OCI-LY3 (cell line): ENCODE data around the gene TRIM38.

Experiments used
- H2AFZ ChIP-seq: fragments of 200-600, 300-600 bp; shearing (Covaris generic); 2 replicates; pipeline ENCODE4 v1.6.0; 2014; ENCODE audit warnings: antibody characterized with exemption, low read depth, low read length
- H3K27ac ChIP-seq: fragments of 200-600, 300-600 bp; sonication (generic); 2 replicates; pipeline ENCODE4 v1.5.1; 2014; ENCODE audit warnings: mild to moderate bottlenecking, low read length, moderate library complexity, mixed read lengths
- H3K27me3 ChIP-seq: fragments of 200-600, 300-600 bp; sonication (generic); 2 replicates; pipeline ENCODE4 v1.6.1; 2014; ENCODE audit warnings: low read depth, low read length, mixed read lengths
- H3K36me3 ChIP-seq: fragments of 200-600, 300-600 bp; sonication (generic); replicated peaks from 2 replicates; pipeline ENCODE3; 2014; ENCODE audit warnings: low read depth, low read length, mixed read lengths
- H3K4me1 ChIP-seq: fragments of 300-600, 200-600 bp; sonication (generic); 2 replicates; pipeline ENCODE4 v1.6.1; 2014; ENCODE audit warnings: low read length, mixed read lengths
- H3K4me2 ChIP-seq: fragments of 200-600, 300-600 bp; sonication (generic); 2 replicates; pipeline ENCODE4 v1.6.1; 2014; ENCODE audit warnings: low read length, mixed read lengths
- H3K4me3 ChIP-seq: fragments of 300-600, 200-600 bp; sonication (generic); 2 replicates; pipeline ENCODE4 v1.5.1; 2014; ENCODE audit warnings: antibody characterized with exemption, mild to moderate bottlenecking, low read length, moderate library complexity
- H3K79me2 ChIP-seq: fragments of 300-600, 200-600 bp; shearing (Covaris generic); 2 replicates; pipeline ENCODE4 v1.6.1; 2014; ENCODE audit warnings: mild to moderate bottlenecking, low read length, mixed read lengths
- H3K9ac ChIP-seq: fragments of 300-600, 200-600 bp; shearing (Covaris generic); 2 replicates; pipeline ENCODE4 v1.6.0; 2014; ENCODE audit warnings: mild to moderate bottlenecking, low read length, moderate library complexity
- H3K9me3 ChIP-seq: fragments of 200-600, 300-600 bp; shearing (Covaris generic); 2 replicates; pipeline ENCODE4 v1.6.1; 2014; ENCODE audit warnings: low read length, mixed read lengths; ENCODE audit not compliant: insufficient read depth
- H4K20me1 ChIP-seq: fragments of 200-600, 300-600 bp; sonication (generic); 2 replicates; pipeline ENCODE4 v1.6.1; 2016; ENCODE audit warnings: low read length, mixed read lengths; ENCODE audit not compliant: insufficient read depth
- CTCF ChIP-seq: fragments of 200-600, 300-600 bp; sonication (generic); IDR thresholded peaks from 2 replicates; pipeline ENCODE4 v1.5.1; 2014; ENCODE audit warnings: antibody characterized with exemption, low read length, low read depth
- EZH2phosphoT487 ChIP-seq: fragments of 200-600 bp; shearing (Covaris generic); IDR thresholded peaks from 2 replicates; pipeline ENCODE4 v1.6.1; 2018; ENCODE audit warnings: antibody characterized with exemption, mixed run types, low read depth

TRIM38 gene

GRCh38 chr6:26026833-26027490 lies 64.4 kb downstream of the TRIM38 start:
- H3K4me1 ChIP-seq = peaks cover 25% of the 10 kb centered on the region
- peak overlapping the region; percentile 78 for H3K9ac ChIP-seq
- H3K4me2 ChIP-seq = peak overlapping the region; percentile 77
- no peaks in the 10 kb centered on the region for H3K27me3 ChIP-seq
- no peaks in the 10 kb centered on the region for H3K36me3 ChIP-seq
- TF ChIP-seq CTCF = no peak
- TF ChIP-seq EZH2phosphoT487 = no peak
- H4K20me1 ChIP-seq = no peaks in the 10 kb centered on the region
- no peaks in the 10 kb centered on the region for H3K79me2 ChIP-seq
- peak overlapping the region; percentile 95 for H3K27ac ChIP-seq
- H3K9me3 ChIP-seq = peaks cover 14% of the 10 kb centered on the region; the same call in 1 of the 2 replicates
- H2AFZ ChIP-seq = peak overlapping the region; percentile 86
- peak overlapping the region; percentile 78 for H3K4me3 ChIP-seq

GRCh38 chr6:26027491-26028211 lies 65.0 kb downstream of the TRIM38 start:
- Histone ChIP-seq H3K4me2 (peak overlapping the region; percentile 77), H3K4me3 (peak overlapping the region; percentile 78), H3K79me2 (no peaks in the 10 kb centered on the region), H2AFZ (peak overlapping the region; percentile 86), H3K27me3 (no peaks in the 10 kb centered on the region), H3K4me1 (peaks cover 18% of the 10 kb centered on the region), H4K20me1 (no peaks in the 10 kb centered on the region), H3K9ac (peak overlapping the region; percentile 78), H3K27ac (peak overlapping the region; percentile 95), H3K36me3 (no peaks in the 10 kb centered on the region), H3K9me3 (peaks cover 18% of the 10 kb centered on the region; the same call in 1 of the 2 replicates)
- TF ChIP-seq EZH2phosphoT487 (no peak), CTCF (no peak)

- Histone ChIP-seq H3K36me3 (no peaks in the 10 kb centered on the region), H3K4me3 (no peak overlapping the region), H3K79me2 (no peaks in the 10 kb centered on the region), H3K9me3 (peaks cover 20% of the 10 kb centered on the region; the same call in 1 of the 2 replicates), H3K27me3 (no peaks in the 10 kb centered on the region), H2AFZ (no peak overlapping the region), H3K27ac (peak overlapping the region; percentile 95; the same call in 1 of the 2 replicates), H3K4me2 (no peak overlapping the region), H4K20me1 (no peaks in the 10 kb centered on the region), H3K9ac (no peak overlapping the region), H3K4me1 (peaks cover 16% of the 10 kb centered on the region)
- TF ChIP-seq EZH2phosphoT487 = no peak
- TF ChIP-seq CTCF = no peak
Observed at GRCh38 chr6:26028212-26028745, 65.7 kb downstream of the TRIM38 start.
